Spleen (tissue), 11 donors: Measurements from ENCODE around the gene TIE1. TPM values are rescaled to one million over a fixed set of nuclear protein-coding genes. Genes with fewer than 3 reads are reported as not detected.
A peak's percentile ranks its signal among the peaks of the same experiment; 100 is the strongest.

Experiments used
- DNase-seq: peaks from one replicate; pipeline ENCODE4 v3.0.0-alpha.2; 2020
- H3K27ac ChIP-seq, 8 donors: fragments of 200-600 bp; sonication (generic) in 7 of 8; 1 replicate in 4 of 8; 2 replicates in 4 of 8; pipeline versions ENCODE4 v1.5.0 to v1.8.0; 2016 to 2021; ENCODE audit warnings: inconsistent platforms in 4 of 8, mild to moderate bottlenecking in 4 of 8, moderate library complexity in 1 of 8
- H3K27me3 ChIP-seq, 7 donors: fragments of 200-600 bp; sonication (generic) in 6 of 7; replicated peaks in 1 of 7; 1 replicate in 4 of 7; 2 replicates in 3 of 7; pipeline versions ENCODE4 v1.5.0 to v1.8.0; 2016 to 2021; ENCODE audit warnings: inconsistent platforms in 3 of 7, mild to moderate bottlenecking in 1 of 7
- H3K36me3 ChIP-seq, 6 donors: fragments of 200-600 bp; sonication (generic) in 5 of 6; 1 replicate in 4 of 6; 2 replicates in 2 of 6; pipeline versions ENCODE4 v1.5.0 to v1.8.0; 2016 to 2021; ENCODE audit warnings: inconsistent platforms in 2 of 6
- H3K4me1 ChIP-seq, 6 donors: fragments of 200-600 bp; sonication (generic) in 5 of 6; 1 replicate in 3 of 6; 2 replicates in 3 of 6; pipeline versions ENCODE4 v1.5.0 to v1.8.0; 2016 to 2021; ENCODE audit warnings: inconsistent platforms in 3 of 6
- H3K4me3 ChIP-seq, 8 donors: fragments of 200-600 bp; sonication (generic) in 7 of 8; 1 replicate in 4 of 8; 2 replicates in 4 of 8; pipeline versions ENCODE4 v1.5.0 to v1.8.0; 2016 to 2021; ENCODE audit warnings: inconsistent platforms in 4 of 8, mild to moderate bottlenecking in 4 of 8, moderate library complexity in 2 of 8
- H3K9me3 ChIP-seq, 8 donors: fragments of 200-600 bp; sonication (generic) in 7 of 8; 1 replicate in 4 of 8; 2 replicates in 4 of 8; pipeline versions ENCODE4 v1.5.0 to v1.8.0; 2016 to 2021; ENCODE audit warnings: inconsistent platforms in 4 of 8
- CTCF ChIP-seq, 11 experiments: fragments of 200-600 bp in 7 of 11; fragments of 450-650 bp in 4 of 11; sonication (generic) in 4 of 11; IDR thresholded peaks in 8 of 11; conservative IDR thresholded peaks in 3 of 11; 1 replicate in 7 of 11; 2 replicates in 4 of 11; pipeline versions ENCODE4 v1.4.0 to v1.8.0; 2016 to 2021; ENCODE audit warnings: antibody characterized with exemption in 11 of 11, inconsistent platforms in 4 of 11, mild to moderate bottlenecking in 1 of 11
- POLR2A ChIP-seq, 3 donors: fragments of 450-650 bp; IDR thresholded peaks; one replicate each; pipeline ENCODE4 v1.5.1; 2017; ENCODE audit warnings: antibody characterized with exemption in 3 of 3, mild to moderate bottlenecking in 1 of 3
- POLR2AphosphoS5 ChIP-seq, 3 donors: sonication (generic); formaldehyde crosslinking; IDR thresholded peaks; one replicate each; pipeline ENCODE4 v1.5.1; 2017; ENCODE audit warnings: antibody characterized with exemption in 3 of 3
- WGBS, 5 donors: extraction: QIAGEN DNeasy Blood & Tissue Kit in 3 of 5; methylation state at CpG; one replicate each; pipeline versions ENCODE4 v1.1.5 to v1.1.7; 2013 to 2018; 5-methylcytosine and 5-hydroxymethylcytosine counted together
- intact Hi-C: fragments of 100-400 bp; cut with DNase I; formaldehyde crosslinking; loops from one replicate; pipeline ENCODE4 v1.15.0; 2023; ENCODE audit warnings: low total_unique reads
- polyA plus RNA-seq, 3 donors: library from polyadenylated mRNA; stranded (reverse); fragments of 200-250 nt; gene quantifications; one replicate each; pipeline ENCODE4 v1.2.1, GENCODE V29; 2013
- total RNA-seq, 7 donors: library from RNA; depleted of rRNA in 3 of 7; stranded (reverse); fragments of >200 nt in 3 of 7; fragmentation: NEBNext Ultra II Directional in 4 of 7; extraction: Animal tissue kit (Norgen Biotek cat#: 25700) in 4 of 7; gene quantifications; one replicate each; pipeline versions ENCODE4 v1.1.0 to v1.2.1, GENCODE V29; 2016 to 2021
- donor health status: healthy with polysubstance abuse.
- donor health status: DM: no; HTN: no; CAD: no; lungs with moderate emphysema.
- donor health status: DM: no; HTN: no; CAD: no.
- donor health status: Bipolar disorder and iron deficiency.
- donor health status: healthy.
- donor health status: DM: no; HTN: no; CAD: no.
- donor health status: DM: yes; HTN: yes; CAD: no.

Gene TIE1
- total and polyA plus RNA-seq, 10 donors: 4.9 to 81.8 (median 55.7) TPM

GRCh38 chr1:43327549-43328292 lies 26.9 kb downstream of the TIE1 start:
- no peak overlapping the region for H3K4me3 ChIP-seq
- peaks cover 0 to 28% (median 6%) of the 10 kb centered on the region in 6 donors for H3K36me3 ChIP-seq
- peaks cover 0 to 38% (median 32%) of the 10 kb centered on the region in 8 donors for H3K9me3 ChIP-seq
- no peak for TF ChIP-seq CTCF (IDR thresholded peaks at IDR 0.05 in 8 of 11, conservative IDR thresholded peaks at IDR 0.05 in 3 of 11)
- TF ChIP-seq POLR2AphosphoS5 (IDR thresholded peaks at IDR 0.05): no peak
- no peak for TF ChIP-seq POLR2A (IDR thresholded peaks at IDR 0.05)
- 94 to 100% (median 100%) methylated on average over 1 of the region's 1 CpG for WGBS, 5 donors
- DNase-seq: no peak
- H3K27me3 ChIP-seq: no peaks in the 10 kb centered on the region
- intact Hi-C loops: no loop called here
- no peak overlapping the region for H3K27ac ChIP-seq
- peaks cover 0 to 20% (median 14%) of the 10 kb centered on the region in 6 donors for H3K4me1 ChIP-seq

DNA sequence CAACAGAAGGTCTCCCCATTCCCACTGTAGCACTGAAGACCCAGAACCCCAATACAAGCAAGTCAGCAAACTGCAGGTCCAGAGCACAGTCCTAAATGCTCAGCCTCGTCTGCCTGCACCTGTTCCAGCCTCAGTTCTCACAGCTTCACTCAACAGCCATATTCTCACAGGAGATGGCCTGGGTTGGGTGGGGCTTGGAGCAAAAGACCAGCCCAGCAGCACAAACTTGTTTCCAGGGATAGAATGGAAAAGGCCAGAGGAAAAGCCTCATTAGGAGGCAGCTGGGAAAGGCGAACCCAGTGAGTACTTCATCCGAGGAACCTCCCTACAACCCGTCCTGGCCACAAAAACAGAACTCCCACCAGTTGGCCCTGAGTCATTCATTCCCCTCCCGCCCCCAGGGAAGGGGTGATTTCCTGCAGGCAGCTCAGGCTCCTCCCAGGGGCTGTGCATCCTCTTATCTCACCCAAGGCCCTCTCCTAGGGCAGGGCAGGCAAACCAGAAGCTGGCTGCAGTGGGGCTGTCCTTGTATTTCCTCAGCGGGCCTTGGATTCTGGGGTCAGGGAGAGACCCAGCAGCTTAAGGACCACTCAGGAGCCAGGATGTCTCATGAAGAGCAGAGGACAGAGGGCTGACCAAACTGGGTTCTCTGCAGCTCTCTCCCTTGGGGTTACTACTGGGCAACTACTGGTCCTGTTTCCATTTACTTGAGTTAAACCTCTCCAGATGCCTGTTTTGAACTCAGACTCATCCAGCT lies 29.4 kb downstream of the TIE1 start:
- TF ChIP-seq POLR2A (IDR thresholded peaks at IDR 0.05): no peak
- peak; percentile 22 to 82 (median 74) for TF ChIP-seq POLR2AphosphoS5 (IDR thresholded peaks at IDR 0.05)
- Histone ChIP-seq H3K4me1 (peaks cover 0 to 20% (median 14%) of the 10 kb centered on the region in 6 donors), H3K36me3 (peaks cover 0 to 3% (median 0%) of the 10 kb centered on the region in 6 donors), H3K4me3 (no peak overlapping the region), H3K9me3 (peaks cover 0 to 29% (median 22%) of the 10 kb centered on the region in 8 donors), H3K27ac (peak overlapping the region; percentile 27 to 78 (median 64)), H3K27me3 (no peaks in the 10 kb centered on the region)
- peak; percentile 84 for DNase-seq
- WGBS, 5 donors: 10 to 26% (median 13%) methylated on average over 5 to 6 of the region's 6 CpGs
- intact Hi-C loops: no loop called here

- no peak overlapping the region for H3K27ac ChIP-seq
- no peaks in the 10 kb centered on the region for H3K36me3 ChIP-seq
- intact Hi-C loops: no loop called here
- TF ChIP-seq POLR2A (IDR thresholded peaks at IDR 0.05) (no peak), CTCF (IDR thresholded peaks at IDR 0.05 in 8 of 11, conservative IDR thresholded peaks at IDR 0.05 in 3 of 11) (no peak), POLR2AphosphoS5 (IDR thresholded peaks at IDR 0.05) (no peak)
- no peak for DNase-seq
- no peak overlapping the region for H3K4me3 ChIP-seq
- peaks cover 0 to 16% (median 11%) of the 10 kb centered on the region in 8 donors for H3K9me3 ChIP-seq
- H3K27me3 ChIP-seq: no peaks in the 10 kb centered on the region
- WGBS, 5 donors: 94 to 96% (median 95%) methylated on average over 5 of the region's 5 CpGs
- peaks cover 0 to 20% (median 14%) of the 10 kb centered on the region in 6 donors for H3K4me1 ChIP-seq
These were observed 30.9 kb downstream of the TIE1 start for GRCh38 chr1:43331688-43332087.

DNA sequence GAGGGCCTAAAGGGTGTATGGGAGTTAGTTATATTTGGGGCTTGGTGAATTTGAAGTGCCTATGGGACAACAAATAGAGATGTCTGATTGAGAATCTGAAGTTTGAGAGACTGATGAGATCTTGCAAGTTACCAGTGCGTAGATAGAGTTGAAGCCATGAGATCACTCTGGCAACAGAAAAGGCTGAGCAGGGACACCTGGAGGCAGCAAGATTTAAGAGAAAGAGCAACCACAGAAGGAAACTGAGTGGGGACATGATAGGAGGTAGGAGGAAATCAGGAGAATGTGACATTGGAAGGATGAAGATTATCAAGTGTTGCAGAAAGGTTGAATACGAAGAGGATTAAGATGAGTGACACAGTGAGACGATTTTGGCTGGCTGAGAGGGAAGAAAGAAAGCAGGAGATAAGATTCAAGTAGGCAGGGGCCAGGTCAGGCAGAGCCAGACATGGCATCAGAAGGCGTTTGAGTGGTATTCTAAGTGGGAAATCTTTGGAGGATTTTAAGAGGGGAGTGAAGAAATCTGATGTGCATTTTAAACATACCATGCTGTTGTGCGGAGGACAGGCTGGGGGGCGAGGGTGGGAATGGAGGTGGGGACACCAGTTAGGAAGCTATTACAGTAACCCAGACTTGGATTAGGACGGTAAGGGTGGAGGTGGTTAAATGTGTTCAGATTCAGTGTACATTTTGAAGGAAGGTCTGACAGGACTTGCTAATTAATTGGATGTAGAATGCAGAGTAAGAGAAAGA lies 33.8 kb downstream of the TIE1 start:
- Histone ChIP-seq H3K36me3 (no peaks in the 10 kb centered on the region), H3K27ac (no peak overlapping the region), H3K4me1 (peaks cover 0 to 16% (median 12%) of the 10 kb centered on the region in 6 donors), H3K27me3 (no peaks in the 10 kb centered on the region), H3K4me3 (no peak overlapping the region), H3K9me3 (no peaks in the 10 kb centered on the region)
- intact Hi-C loops: no loop called here
- no peak for DNase-seq
- TF ChIP-seq CTCF (IDR thresholded peaks at IDR 0.05 in 8 of 11, conservative IDR thresholded peaks at IDR 0.05 in 3 of 11) (no peak), POLR2A (IDR thresholded peaks at IDR 0.05) (no peak), POLR2AphosphoS5 (IDR thresholded peaks at IDR 0.05) (no peak)
- WGBS, 5 donors: 70 to 81% (median 72%) methylated on average over 7 of the region's 7 CpGs
